ENCODE results near the gene DUSP21.
A peak's percentile ranks its signal among the peaks of the same experiment; 100 is the strongest.
"Not testable (repeated sequence)": the region's sequence is repeated elsewhere in the genome, so short reads cannot be mapped to it uniquely, and the experiment has no call there.

The DUSP21 gene

GRCh38 chrX:44843753-44844152 is at the start of gene DUSP21:
Gene DUSP21 (plus strand): TSS chrX:44844021. CDS start chrX:44844133, 112 bp downstream.
- DNase-seq (ENCODE audit: low spot score) = no peak

DNA sequence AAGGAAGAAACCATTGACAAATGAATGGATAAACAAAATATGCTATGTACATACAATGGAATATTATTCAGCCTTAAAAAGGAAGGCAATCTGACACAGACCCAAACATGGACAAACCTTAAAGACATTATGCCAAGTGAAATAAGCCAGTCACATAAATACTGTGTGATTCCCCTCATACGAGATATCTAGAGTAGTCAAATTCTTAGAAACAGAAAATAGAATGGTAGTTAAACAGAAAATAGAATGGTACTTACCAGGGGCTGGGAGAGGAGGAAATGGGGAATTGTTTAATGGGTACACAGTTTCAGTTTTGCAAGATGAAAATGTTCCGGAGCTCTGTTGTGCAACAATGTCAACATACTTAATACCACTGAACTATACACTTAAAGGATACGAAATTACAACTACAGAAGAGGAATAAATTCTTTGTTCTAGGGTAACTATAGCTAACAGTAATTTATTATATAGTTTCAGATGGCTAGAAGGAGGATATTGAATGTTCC is 47.8 kb upstream of the DUSP21 start:
- DNase-seq (ENCODE audit: low spot score) = no peak

DNA sequence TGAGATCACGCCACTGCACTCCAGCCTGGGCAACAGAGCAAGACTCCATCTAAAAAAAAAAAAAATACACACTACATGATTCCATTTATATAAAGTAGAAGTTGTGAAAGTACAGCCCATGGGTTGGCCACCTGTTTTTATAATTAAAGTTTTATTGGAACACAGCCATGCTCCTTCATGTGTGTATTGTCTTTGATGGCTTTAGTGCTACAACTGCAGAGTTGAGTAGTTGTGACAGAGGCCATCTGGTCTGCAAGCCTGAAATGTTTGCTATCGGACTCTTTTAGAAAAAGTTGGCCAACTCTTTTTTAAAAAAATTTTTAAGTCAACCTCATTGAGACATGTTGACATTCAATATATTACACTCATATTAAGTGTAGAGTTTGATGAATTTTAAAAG is 41.2 kb upstream of the DUSP21 start:
- no peak for DNase-seq (ENCODE audit: low spot score)

DNA sequence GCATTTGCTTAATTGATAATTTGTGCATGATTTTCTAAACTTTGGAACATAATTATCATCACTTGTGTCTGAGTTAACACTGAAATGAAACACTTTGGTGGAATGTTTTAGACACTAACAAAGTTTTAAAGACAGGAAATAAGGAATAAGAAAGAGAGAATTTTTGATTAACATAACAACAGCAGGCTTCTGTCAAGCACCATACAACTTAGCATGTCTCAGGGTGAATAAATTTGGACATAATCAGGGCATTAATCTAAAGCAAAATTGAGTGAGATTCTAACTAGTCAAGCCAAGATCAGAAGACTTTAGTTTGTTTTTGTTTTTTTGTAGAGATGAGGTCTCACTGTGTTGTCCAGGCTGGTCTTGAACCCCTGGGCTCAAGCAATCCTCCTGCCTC is 28.1 kb upstream of the DUSP21 start:
- DNase-seq (ENCODE audit: low spot score) = no peak

GRCh38 chrX:44816367-44816766 is 27.5 kb upstream of the DUSP21 start:
- no peak for DNase-seq (ENCODE audit: low spot score)

DNA sequence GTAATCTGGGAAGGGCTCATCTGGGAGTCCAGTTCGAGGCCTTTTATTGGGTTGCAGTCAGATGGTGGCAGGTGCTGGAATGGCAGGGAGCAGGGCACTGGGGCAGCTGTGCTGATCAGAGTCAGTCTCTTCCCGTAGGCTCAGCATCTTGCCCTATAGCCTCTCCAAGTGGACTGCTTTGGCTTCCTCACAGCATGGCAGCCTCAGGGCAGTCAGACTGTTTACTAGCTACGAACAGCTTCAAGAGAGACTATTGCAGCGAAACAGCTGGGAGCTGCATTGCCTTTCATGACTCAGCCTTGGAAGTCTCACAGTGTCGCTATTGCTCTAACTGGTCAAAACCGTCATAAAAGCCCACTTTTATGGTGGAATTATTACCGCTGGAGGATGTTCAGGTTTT is 26.8 kb upstream of the DUSP21 start:
- DNase-seq (ENCODE audit: low spot score) = no peak

DNA sequence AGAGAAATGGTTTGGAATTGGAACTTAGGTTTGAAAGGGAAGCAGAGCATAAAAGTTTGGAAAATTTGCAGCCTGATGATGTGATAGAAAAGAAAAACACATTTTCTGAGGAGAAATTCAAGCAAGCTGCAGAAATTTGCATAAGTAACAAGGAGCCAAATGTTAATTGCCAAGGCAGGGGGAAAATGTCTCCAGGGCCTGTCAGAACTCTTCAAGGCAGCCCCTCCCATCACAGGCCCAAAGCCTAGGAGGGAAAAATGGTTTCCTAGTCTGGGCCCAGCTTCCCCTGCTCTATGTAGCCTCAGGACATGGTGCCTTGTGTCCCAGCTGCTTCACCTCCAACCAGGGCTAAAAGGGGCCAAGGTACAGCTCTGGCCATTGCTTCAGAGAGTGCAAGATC is 21.2 kb upstream of the DUSP21 start:
- no peak for DNase-seq (ENCODE audit: low spot score)

DNA sequence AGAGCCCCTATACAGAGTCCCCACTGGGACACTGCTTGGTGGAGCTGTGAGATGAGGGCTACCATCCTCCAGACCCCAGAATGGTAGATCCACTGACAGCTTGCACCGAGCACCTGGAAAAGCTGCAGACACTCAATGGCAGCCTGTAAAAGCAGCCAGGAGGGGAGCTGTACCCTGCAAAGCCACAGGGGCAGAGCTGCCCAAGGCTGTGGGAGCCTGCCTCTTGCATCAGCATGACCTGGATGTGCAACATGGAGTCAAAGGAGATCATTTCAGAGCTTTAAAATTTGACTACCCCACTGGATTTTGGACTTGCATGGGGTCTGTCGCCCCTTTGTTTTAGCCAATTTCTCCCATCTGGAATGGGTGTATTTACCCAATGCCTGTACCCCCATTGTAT is 20.6 kb upstream of the DUSP21 start:
- DNase-seq (ENCODE audit: low spot score) = not testable (repeated sequence)

DNA sequence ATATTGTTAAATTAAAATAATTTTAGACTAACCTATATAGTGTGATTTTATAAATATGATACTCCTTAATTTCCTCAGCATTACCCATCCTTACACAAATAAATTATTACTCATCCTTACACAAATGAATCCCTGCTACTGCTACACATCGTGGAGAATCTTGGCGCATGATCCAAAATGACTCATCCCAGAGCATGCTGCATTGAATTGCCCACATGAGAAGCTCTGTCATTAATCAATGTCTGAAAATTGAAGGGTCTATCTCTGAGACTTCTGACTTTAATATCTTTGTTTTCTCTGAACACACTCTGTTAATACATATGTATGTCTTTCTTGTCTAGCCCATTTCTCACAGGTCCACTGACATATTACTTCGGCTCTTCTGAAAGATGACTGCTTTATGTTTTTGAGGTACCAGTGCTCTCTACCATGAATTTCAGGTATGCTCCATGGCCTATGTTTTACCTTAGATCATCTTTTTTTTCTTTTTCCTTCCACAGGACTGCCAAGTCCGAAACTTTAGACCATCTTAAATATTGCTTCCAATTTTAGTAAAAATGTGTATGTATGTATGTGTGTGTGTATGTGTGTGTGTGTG is 15.7 kb upstream of the DUSP21 start:
- no peak for DNase-seq (ENCODE audit: low spot score)

GRCh38 chrX:44829832-44830231 is 14.0 kb upstream of the DUSP21 start:
- no peak for DNase-seq (ENCODE audit: low spot score)

DNA sequence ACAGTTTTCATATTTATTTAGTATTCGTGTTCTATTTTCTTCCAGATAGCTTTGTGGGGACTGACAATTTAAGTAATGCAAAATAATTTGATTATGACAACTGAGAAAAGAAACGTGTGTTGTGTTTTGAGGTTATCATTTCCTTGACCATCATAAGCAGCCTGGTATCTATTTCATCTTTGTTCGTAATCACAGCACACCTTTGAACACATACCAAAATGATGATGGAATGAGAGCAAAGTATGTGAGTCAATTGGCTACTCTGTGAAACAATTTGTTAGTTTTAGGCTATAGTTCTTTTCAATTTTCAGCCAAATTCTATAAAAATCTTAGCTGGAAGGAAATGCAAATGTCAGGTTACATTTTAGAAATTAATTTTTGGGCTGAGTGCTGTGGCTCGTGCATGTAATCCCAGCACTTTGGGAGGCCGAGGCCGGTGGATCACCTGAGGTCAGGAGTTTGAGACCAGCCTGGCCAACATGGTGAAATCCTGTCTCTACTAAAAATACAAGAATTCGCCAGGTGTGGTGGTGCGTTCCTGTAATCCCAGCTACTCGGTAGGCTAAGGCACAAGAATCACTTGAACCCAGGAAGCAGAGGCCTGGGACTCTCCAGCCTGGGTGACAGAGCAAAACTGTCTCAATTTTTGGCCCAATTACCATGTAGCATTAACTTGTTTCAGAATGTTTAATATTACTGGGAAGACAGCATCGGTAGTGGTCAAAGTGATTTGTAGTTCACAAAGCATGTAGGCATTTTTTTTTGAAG is 1.1 kb upstream of the DUSP21 start:
- no peak for DNase-seq (ENCODE audit: low spot score)

GRCh38 chrX:44843318-44843702 is 511 bp upstream of the DUSP21 start:
- DNase-seq (ENCODE audit: low spot score) = no peak

GRCh38 chrX:44844204-44844603 is 383 bp downstream of the DUSP21 start:
- no peak for DNase-seq (ENCODE audit: low spot score)

DNA sequence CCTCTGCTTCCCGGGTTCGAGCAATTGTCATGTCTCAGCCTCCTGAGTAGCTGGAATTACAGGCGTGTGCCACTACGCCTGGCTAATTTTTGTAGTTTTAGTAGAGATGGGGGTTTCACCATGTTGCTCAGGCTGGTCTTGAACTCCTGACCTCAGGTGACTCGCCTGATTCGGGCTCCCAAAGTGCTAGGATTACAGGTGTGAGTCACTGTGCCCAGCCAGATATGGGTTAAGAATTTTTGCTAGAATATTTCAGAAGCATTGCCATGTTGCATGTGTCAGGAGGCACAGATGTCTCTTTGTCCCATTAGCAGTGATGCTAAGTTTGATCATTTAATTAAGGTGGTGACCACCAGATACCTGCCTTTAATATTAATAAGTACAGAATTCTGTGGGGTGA is 7.1 kb downstream of the DUSP21 start:
- not testable (repeated sequence) for DNase-seq (ENCODE audit: low spot score)

DNA sequence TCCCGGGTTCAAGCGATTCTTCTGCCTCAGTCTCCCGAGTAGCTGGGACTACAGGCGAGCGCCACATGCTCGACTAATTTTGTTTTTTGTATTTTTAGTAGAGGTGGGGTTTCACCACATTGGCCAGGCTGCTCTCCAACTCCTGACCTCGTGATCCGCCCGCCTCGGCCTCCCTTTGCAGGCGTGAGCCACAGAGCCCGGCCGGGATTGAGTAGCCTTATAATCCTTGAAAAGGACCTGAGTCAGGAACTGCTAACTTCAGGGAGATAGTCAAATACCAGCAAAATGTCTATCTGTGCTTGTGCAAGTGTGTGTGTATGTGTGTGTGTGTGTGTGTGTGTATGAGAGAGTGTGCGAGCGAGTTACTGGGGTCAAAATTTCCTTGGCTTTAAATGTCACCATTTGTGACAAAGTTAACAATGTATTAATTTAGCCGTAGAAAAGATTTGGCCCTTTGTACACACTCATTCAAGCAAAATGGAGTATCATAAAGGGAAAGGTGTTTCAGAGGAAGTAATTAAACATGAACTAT is 27.4 kb downstream of the DUSP21 start:
- DNase-seq (ENCODE audit: low spot score) = no peak

- peak; percentile 48 for DNase-seq (ENCODE audit: low spot score)
These were observed 28.4 kb downstream of the DUSP21 start for GRCh38 chrX:44871931-44872820.

- DNase-seq (ENCODE audit: low spot score) = peak; percentile 95
These were observed 29.1 kb downstream of the DUSP21 start, which contains the start of gene KDM6A for GRCh38 chrX:44872821-44873414. Gene KDM6A (plus strand): TSS chrX:44873188. CDS start chrX:44873552, 364 bp downstream.

DNA sequence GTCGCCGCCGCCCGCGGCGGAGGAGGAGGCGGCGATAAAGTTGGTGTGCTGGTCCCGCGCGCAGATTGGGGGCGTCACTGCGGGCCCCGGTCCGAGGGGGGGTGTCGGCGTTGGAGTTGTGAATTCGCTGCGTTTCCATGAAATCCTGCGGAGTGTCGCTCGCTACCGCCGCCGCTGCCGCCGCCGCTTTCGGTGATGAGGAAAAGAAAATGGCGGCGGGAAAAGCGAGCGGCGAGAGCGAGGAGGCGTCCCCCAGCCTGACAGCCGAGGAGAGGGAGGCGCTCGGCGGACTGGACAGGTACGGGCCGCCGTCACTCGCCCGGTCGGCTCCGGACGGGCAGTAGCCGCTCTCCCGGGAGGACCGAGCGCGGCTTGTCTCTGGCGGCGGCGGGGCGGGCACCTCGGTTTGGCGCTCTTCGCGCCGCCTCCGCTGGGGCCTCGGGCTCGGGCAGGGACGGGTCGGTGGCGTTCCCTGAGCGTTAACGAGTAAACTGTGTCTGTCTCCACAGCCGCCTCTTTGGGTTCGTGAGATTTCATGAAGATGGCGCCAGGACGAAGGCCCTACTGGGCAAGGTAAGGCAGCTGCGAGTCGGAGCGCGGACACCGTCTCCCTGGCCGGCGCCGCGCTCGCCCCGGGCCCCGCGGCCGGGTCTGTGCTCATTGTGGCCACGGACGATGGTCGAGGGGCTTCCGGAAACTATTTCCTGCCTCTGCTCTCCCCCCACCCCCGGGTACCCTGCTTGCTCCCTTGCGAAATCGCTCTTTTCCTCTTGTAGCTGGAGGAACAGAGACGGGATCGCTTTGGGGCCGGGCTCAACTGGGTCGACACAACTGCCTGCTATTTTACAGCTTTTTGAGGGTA is 29.8 kb downstream of the DUSP21 start:
- DNase-seq (ENCODE audit: low spot score) = peak; percentile 17

GRCh38 chrX:44874420-44875184 is 30.8 kb downstream of the DUSP21 start:
- DNase-seq (ENCODE audit: low spot score) = peak; percentile 33

DNA sequence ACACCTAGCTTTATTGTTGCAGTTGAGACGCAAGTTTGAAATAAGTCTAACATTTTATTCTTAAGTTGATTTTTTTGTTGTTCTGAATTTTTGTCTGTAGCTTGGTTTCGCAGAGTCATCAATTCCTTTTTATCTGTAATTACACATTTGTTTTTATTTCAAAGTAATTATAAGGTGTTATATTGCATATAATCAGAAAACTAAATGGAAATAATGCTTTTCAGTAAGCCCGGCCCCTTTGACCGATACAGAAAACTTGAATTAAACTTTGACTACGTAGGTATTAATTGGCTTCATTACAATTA is 31.3 kb downstream of the DUSP21 start:
- DNase-seq (ENCODE audit: low spot score) = no peak
